Breast epithelium (tissue), 3 donors: ENCODE measurements around the gene CPNE4.

Experiments
- CTCF ChIP-seq, 3 donors: fragments of 450-650 bp; IDR thresholded peaks; one replicate each; pipeline ENCODE4 v1.5.1; 2016 to 2017; ENCODE audit warnings: antibody characterized with exemption in 3 of 3, mild to moderate bottlenecking in 3 of 3, moderate library complexity in 3 of 3
- POLR2A ChIP-seq: fragments of 450-650 bp; IDR thresholded peaks from one replicate; pipeline ENCODE4 v1.6.1; 2016; ENCODE audit warnings: antibody characterized with exemption, mild to moderate bottlenecking, moderate library complexity

- TF ChIP-seq CTCF (IDR thresholded peaks at IDR 0.05) (no peak), POLR2A (no peak)
These were observed 428.9 kb downstream of the CPNE4 start for GRCh38 chr3:131605916-131606315.
